AG09309 (cell line): ENCODE results near the gene MRPS31.

Experiments
- DNase-seq: peaks from one replicate; pipeline ENCODE4 v3.0.0-alpha.2; 2010; ENCODE audit warnings: low read depth
- H3K4me3 ChIP-seq: 2 replicates; pipeline ENCODE4 v1.5.1; 2011; ENCODE audit warnings: mild to moderate bottlenecking, low read depth, low read length, moderate library complexity; ENCODE audit not compliant: control insufficient read depth
- CTCF ChIP-seq: IDR thresholded peaks from 2 replicates; pipeline ENCODE4 v1.5.1; 2011; ENCODE audit warnings: mild to moderate bottlenecking, low read depth, low read length, inconsistent platforms; ENCODE audit not compliant: insufficient read depth, control insufficient read depth; ENCODE audit errors: missing control alignments

The MRPS31 gene

DNA sequence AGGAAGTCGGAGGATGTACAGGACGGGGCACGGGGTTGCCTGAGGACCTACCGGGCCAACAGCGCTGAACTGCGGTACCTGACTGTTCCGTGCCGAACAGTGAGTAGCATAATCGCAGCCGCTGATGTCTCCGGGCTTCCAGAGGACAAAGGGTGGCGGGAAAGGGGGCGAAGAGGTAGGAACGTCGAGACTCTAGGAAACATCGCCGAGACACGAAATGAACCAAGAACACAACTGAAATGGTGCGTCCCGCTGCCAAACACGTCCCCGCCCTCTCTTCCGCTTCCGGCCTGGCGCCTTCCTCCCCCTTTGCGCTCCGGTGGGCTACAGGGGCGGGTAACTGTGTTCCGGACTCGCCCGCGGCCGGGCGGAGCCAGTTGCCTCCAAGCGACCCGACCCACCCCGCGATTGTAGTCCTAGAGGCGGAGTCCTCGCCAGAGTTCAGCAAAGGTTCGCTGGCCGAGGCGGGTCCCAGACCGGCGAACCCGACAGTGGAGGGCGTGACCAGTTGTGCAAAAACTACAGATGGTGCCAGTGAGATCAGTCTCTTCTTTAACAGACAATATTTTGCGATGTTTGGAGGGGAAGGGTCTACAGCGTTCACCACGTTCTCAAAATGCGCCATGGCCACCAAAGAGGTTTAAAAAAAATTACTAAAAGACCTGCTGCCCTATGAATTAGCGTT is at the start of gene MRPS31:
Gene MRPS31, minus strand, starts transcription at position 257 of the 685 bp plus-strand sequence. Its CDS starts 54 bp downstream, at position 203.
- no peak for TF ChIP-seq CTCF
- DNase-seq, result peak; percentile 70
- H3K4me3 ChIP-seq, result peak within 1 kb of the TSS; percentile 79

DNA sequence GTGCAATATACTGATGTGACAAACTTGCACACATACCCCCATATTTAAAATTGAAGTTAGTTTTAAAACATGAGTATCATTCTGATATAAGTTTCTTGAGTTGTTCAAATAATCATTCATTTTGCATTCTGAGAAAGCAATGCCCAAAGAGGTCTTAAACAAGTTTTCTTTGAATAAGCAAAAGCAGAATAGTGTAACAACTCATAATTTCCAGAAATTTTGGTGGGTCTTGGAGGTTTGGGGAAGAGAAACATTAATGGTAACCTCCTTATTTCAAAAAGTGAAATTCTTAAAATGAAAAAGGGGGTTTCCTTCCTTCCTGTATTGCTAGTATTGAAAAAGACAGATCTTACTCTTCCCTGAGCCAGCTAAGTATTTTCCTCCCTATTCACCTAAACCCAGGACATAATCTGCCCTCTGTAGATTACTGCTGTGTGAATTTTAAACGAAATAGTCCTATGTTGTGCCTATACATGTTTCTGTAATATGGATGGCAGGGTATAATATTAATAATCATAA is 48.9 kb upstream of the MRPS31 start:
- DNase-seq, result no peak
- TF ChIP-seq CTCF, result no peak
- H3K4me3 ChIP-seq, result no peak overlapping the region

DNA sequence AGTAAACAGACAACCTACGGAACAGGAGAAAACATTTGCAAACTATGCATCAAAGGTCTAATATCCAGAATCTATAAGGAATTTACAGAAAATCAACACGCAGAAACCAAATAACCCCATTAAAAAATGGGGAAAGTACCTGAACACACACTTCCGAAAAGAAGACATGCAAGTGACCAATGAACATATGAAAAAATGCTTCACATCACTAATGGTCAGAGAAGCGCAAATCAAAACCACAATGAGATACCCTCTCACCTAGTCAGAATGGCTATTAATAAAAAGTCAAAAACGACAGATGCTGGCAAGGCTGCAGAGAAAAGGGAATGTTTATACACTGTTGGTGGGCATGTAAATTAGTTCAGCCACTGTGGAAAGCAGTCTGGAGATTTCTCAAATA is 47.9 kb upstream of the MRPS31 start:
- DNase-seq, result no peak
- TF ChIP-seq CTCF, result no peak
- no peak overlapping the region for H3K4me3 ChIP-seq

- TF ChIP-seq CTCF, result no peak
- no peak overlapping the region for H3K4me3 ChIP-seq
- DNase-seq, result no peak
Measured at GRCh38 chr13:40814803-40815202, 43.8 kb upstream of the MRPS31 start.

DNA sequence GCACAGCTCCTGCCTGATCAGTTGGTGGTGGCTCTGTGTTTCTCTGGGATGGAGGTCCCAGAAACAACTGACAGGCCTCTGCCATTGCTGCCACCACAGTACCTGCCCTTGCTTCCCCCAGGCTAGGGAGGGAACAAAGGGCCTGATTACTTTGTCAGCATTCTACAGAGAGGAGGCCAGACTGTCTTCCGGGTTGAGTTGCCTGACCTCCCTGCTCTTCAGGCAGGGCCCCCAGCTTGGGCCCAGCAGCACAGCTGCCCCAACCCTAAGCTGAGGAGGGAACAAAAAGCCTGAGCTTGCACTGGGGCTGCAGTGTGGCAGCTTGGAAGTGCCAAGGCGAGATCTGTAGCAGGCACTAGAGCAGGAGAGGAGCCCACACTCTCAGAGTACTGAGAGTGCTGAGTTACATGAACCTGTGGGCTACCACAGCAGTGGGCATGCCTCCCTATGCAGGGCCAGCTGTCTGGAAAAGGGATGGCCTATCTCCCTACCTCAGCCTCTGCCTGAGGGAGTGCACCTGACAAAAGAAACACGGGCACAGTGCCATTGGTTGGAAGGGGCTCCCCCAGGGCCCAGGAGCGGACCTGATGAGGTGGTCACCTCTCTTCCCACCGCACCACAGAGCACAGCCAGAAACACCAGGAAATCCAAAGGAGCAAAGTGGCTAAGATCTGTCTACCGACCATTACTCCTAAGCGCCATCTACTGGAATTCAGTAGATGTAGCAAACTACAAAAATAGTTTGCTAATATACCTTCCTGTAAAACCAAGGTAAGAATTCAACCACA is 42.9 kb upstream of the MRPS31 start:
- DNase-seq, result no peak
- TF ChIP-seq CTCF, result peak; percentile 56
- H3K4me3 ChIP-seq, result no peak overlapping the region

DNA sequence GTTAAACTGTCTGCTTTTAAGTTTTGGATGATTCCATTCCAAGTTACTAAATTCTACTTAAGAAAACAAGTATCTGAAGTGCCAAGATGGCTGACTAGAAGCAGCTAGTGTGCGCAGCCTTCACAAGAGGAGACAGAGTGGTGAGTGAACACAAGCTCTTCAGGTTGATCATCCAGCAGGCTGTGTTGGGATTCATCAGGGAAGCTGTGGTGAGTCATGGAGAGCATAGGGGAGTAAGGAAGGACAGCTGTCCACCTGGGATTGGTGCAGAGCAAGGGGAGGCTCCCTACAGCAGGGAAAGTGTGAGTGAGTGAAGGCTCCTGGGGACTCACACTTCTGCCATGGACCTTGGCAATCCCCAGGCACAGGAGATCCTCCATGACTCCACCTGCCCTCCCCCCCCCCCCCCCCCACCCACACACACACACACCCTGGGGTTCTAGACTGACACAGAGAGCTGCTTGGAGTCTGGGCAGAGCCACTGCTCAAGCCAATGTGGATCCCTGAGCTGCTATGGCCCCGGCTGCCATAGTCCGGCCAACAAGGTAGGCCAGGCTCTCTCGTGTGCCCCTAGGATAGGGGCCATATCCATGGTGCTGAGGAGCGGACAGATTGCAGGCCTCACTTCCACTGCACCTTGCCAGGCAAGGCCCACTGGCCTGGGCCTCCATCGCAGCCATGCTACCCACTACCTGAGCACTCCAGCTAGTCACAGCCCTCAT is 41.9 kb upstream of the MRPS31 start:
- no peak overlapping the region for H3K4me3 ChIP-seq
- no peak for TF ChIP-seq CTCF
- no peak for DNase-seq
